SJSA1 (cell line): ENCODE data around the gene VPS52. TPM values are rescaled to one million over a fixed set of nuclear protein-coding genes. Genes with fewer than 3 reads are reported as not detected.
A peak's percentile ranks its signal among the peaks of the same experiment; 100 is the strongest.
"Not testable (repeated sequence)": the region's sequence is repeated elsewhere in the genome, so short reads cannot be mapped to it uniquely, and the experiment has no call there.

Experiments used
- DNase-seq, 2 experiments: peaks; one replicate each; pipeline ENCODE4 v3.0.0-alpha.2; 2015 to 2020; ENCODE audit warnings: low spot score in 2 of 2, low read depth in 1 of 2
- H3K27ac ChIP-seq: fragments of 250-450 bp; sonication (Bioruptor Pico); 2 replicates; pipeline ENCODE4 v1.5.1; 2020; ENCODE audit warnings: mild to moderate bottlenecking, moderate library complexity
- H3K27me3 ChIP-seq: fragments of 250-450 bp; sonication (Bioruptor Pico); replicated peaks from 2 replicates; pipeline ENCODE4 v1.5.1; 2020; ENCODE audit warnings: mild to moderate bottlenecking, moderate library complexity
- H3K36me3 ChIP-seq: fragments of 250-450 bp; sonication (Bioruptor Pico); 2 replicates; pipeline ENCODE4 v1.5.1; 2020; ENCODE audit warnings: mild to moderate bottlenecking
- H3K4me1 ChIP-seq: fragments of 250-450 bp; sonication (Bioruptor Pico); replicated peaks from 2 replicates; pipeline ENCODE4 v1.6.1; 2021; ENCODE audit warnings: mild to moderate bottlenecking
- H3K4me3 ChIP-seq: fragments of 250-450 bp; sonication (Bioruptor Pico); 2 replicates; pipeline ENCODE4 v1.5.1; 2020; ENCODE audit warnings: mild to moderate bottlenecking
- H3K9me3 ChIP-seq: fragments of 250-450 bp; sonication (Bioruptor Pico); replicated peaks from 2 replicates; pipeline ENCODE4 v1.5.1; 2020; ENCODE audit warnings: mild to moderate bottlenecking
- total RNA-seq: library from RNA; depleted of rRNA; stranded (reverse); fragments of >200 nt; shearing (Covaris generic); gene quantifications from 2 replicates; pipeline ENCODE4 v1.2.3, GENCODE V29; 2014

The VPS52 gene
- total RNA-seq, 1 experiment from 2014 or later: 39.4 TPM

- H3K4me3 ChIP-seq: no peak overlapping the region
- no peak overlapping the region for H3K27ac ChIP-seq
Measured at GRCh38 chr6:33296797-33297405, 25.2 kb upstream of the VPS52 start.

GRCh38 chr6:33295621-33296369 lies 24.1 kb upstream of the VPS52 start:
- H3K36me3 ChIP-seq: peaks cover 53% of the 10 kb centered on the region
- no peaks in the 10 kb centered on the region for H3K27me3 ChIP-seq
- no peaks in the 10 kb centered on the region for H3K9me3 ChIP-seq
- H3K4me1 ChIP-seq: peaks cover 15% of the 10 kb centered on the region
- H3K27ac ChIP-seq: no peak overlapping the region
- no peak for DNase-seq
- no peak overlapping the region for H3K4me3 ChIP-seq

More at GRCh38 chr6:33296797-33297405, 25.2 kb upstream of the VPS52 start:
- H3K36me3 ChIP-seq: peaks cover 53% of the 10 kb centered on the region
- peaks cover 15% of the 10 kb centered on the region for H3K4me1 ChIP-seq
- H3K27me3 ChIP-seq: no peaks in the 10 kb centered on the region
- H3K9me3 ChIP-seq: no peaks in the 10 kb centered on the region
- DNase-seq: no peak

GRCh38 chr6:33294086-33294823 lies 22.6 kb upstream of the VPS52 start:
- Histone ChIP-seq H3K4me3 (no peak overlapping the region), H3K27ac (no peak overlapping the region), H3K9me3 (no peaks in the 10 kb centered on the region), H3K36me3 (peaks cover 51% of the 10 kb centered on the region), H3K4me1 (peaks cover 17% of the 10 kb centered on the region), H3K27me3 (no peaks in the 10 kb centered on the region)
- DNase-seq: no peak

GRCh38 chr6:33292996-33293682 lies 21.5 kb upstream of the VPS52 start:
- H3K36me3 ChIP-seq: peaks cover 53% of the 10 kb centered on the region
- no peaks in the 10 kb centered on the region for H3K9me3 ChIP-seq
- H3K27me3 ChIP-seq: no peaks in the 10 kb centered on the region
- DNase-seq: no peak
- peaks cover 19% of the 10 kb centered on the region for H3K4me1 ChIP-seq
- H3K4me3 ChIP-seq: no peak overlapping the region
- H3K27ac ChIP-seq: no peak overlapping the region

GRCh38 chr6:33290459-33290858 lies 18.8 kb upstream of the VPS52 start:
- DNase-seq: no peak
- Histone ChIP-seq H3K4me1 (peaks cover 17% of the 10 kb centered on the region), H3K36me3 (peaks cover 66% of the 10 kb centered on the region), H3K9me3 (no peaks in the 10 kb centered on the region), H3K4me3 (peak overlapping the region; percentile 54), H3K27ac (no peak overlapping the region), H3K27me3 (no peaks in the 10 kb centered on the region)

GRCh38 chr6:33289784-33290315 lies 18.2 kb upstream of the VPS52 start:
- Histone ChIP-seq H3K27ac (peak overlapping the region; percentile 17; the same call in 1 of the 2 replicates), H3K9me3 (no peaks in the 10 kb centered on the region), H3K27me3 (no peaks in the 10 kb centered on the region), H3K36me3 (peaks cover 70% of the 10 kb centered on the region), H3K4me3 (peak overlapping the region; percentile 54), H3K4me1 (peaks cover 17% of the 10 kb centered on the region)
- no peak for DNase-seq

GRCh38 chr6:33288921-33289783 lies 17.5 kb upstream of the VPS52 start, which contains the start of the genes PFDN6 and WDR46:
Gene PFDN6 (plus strand): TSS chr6:33289601. CDS start chr6:33289857, 256 bp downstream.
Gene WDR46 (minus strand): TSS chr6:33289239. CDS start chr6:33289170, 69 bp downstream.
- Histone ChIP-seq H3K27me3 (no peaks in the 10 kb centered on the region), H3K36me3 (peaks cover 70% of the 10 kb centered on the region), H3K4me1 (peaks cover 17% of the 10 kb centered on the region), H3K27ac (peak within 1 kb of the TSS; percentile 17; the same call in 1 of the 2 replicates), H3K9me3 (no peaks in the 10 kb centered on the region), H3K4me3 (peak within 1 kb of the TSS; percentile 54)
- peak; percentile 79 to 97 for DNase-seq

- H3K36me3 ChIP-seq: peaks cover 76% of the 10 kb centered on the region
- no peak for DNase-seq
- H3K27ac ChIP-seq: 0 out of 2 replicates have a peak overlapping the region, but pooled peaks have one; percentile 17
Measured at GRCh38 chr6:33288141-33288920, 16.7 kb upstream of the VPS52 start.

GRCh38 chr6:33286946-33287914 lies 15.6 kb upstream of the VPS52 start:
- peaks cover 17% of the 10 kb centered on the region for H3K4me1 ChIP-seq
- no peak for DNase-seq
- H3K9me3 ChIP-seq: no peaks in the 10 kb centered on the region
- H3K36me3 ChIP-seq: peaks cover 77% of the 10 kb centered on the region
- H3K27ac ChIP-seq: no peak overlapping the region
- no peak overlapping the region for H3K4me3 ChIP-seq
- H3K27me3 ChIP-seq: no peaks in the 10 kb centered on the region

More at GRCh38 chr6:33288141-33288920, 16.7 kb upstream of the VPS52 start:
- no peaks in the 10 kb centered on the region for H3K9me3 ChIP-seq
- H3K27me3 ChIP-seq: no peaks in the 10 kb centered on the region
- peaks cover 17% of the 10 kb centered on the region for H3K4me1 ChIP-seq
- peak overlapping the region; percentile 54 for H3K4me3 ChIP-seq

GRCh38 chr6:33285214-33285613 lies 13.5 kb upstream of the VPS52 start:
- H3K36me3 ChIP-seq: peaks cover 80% of the 10 kb centered on the region
- peaks cover 13% of the 10 kb centered on the region for H3K4me1 ChIP-seq
- H3K4me3 ChIP-seq, H3K27ac ChIP-seq, H3K27me3 ChIP-seq, H3K9me3 ChIP-seq, DNase-seq: not testable (repeated sequence)

GRCh38 chr6:33280539-33280938 lies 8.9 kb upstream of the VPS52 start:
- Histone ChIP-seq H3K27me3 (no peaks in the 10 kb centered on the region), H3K36me3 (peaks cover 97% of the 10 kb centered on the region), H3K4me3 (no peak overlapping the region), H3K27ac (no peak overlapping the region), H3K9me3 (no peaks in the 10 kb centered on the region), H3K4me1 (no peaks in the 10 kb centered on the region)
- DNase-seq: no peak
